HEK293 (cell line): ENCODE data around the gene PALM2AKAP2.

Experiments
- ZNF664 ChIP-seq: fragments of 450-650 bp; formaldehyde crosslinking; IDR thresholded peaks from 2 replicates; pipeline ENCODE4 v1.5.1; 2016; ENCODE audit warnings: missing biosample characterization, missing genetic modification characterization
- TF ChIP-seq, protein P1 (sequence below): fragments of 450-650 bp; IDR thresholded peaks from 2 replicates; pipeline ENCODE4 v1.5.1; 2018; ENCODE audit warnings: missing biosample characterization, mild to moderate bottlenecking, missing genetic modification characterization
- TF ChIP-seq, protein P2 (sequence below): fragments of 450-650 bp; formaldehyde crosslinking; IDR thresholded peaks from 2 replicates; pipeline ENCODE4 v1.5.1; 2016; ENCODE audit warnings: missing biosample characterization, missing genetic modification characterization

DNA sequence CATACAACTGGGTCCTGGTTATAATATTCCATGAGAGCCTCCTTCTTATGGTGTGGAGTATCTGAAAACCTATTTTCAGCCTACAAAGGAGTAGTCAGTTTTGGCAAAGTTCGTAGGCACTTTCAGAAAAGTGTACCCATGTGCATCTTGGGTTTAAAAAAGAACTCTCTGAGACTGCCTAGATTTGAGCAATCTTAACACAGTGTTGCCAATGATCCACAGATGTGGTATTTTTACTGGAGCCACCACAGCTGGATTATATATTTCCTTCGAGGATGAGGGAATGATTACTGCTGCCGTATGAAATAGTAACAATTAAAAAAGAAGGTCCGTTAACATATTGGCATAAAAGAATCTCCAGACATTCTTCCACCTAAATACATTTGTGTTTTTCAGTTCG, 1.1 kb downstream of the PALM2AKAP2 start:
- TF ChIP-seq, protein P1, sequence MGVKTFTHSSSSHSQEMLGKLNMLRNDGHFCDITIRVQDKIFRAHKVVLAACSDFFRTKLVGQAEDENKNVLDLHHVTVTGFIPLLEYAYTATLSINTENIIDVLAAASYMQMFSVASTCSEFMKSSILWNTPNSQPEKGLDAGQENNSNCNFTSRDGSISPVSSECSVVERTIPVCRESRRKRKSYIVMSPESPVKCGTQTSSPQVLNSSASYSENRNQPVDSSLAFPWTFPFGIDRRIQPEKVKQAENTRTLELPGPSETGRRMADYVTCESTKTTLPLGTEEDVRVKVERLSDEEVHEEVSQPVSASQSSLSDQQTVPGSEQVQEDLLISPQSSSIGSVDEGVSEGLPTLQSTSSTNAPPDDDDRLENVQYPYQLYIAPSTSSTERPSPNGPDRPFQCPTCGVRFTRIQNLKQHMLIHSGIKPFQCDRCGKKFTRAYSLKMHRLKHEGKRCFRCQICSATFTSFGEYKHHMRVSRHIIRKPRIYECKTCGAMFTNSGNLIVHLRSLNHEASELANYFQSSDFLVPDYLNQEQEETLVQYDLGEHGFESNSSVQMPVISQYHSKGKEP (tag by site-specific recombination) = no peak
- TF ChIP-seq ZNF664 (tag by site-specific recombination) = no peak
- TF ChIP-seq, protein P2, sequence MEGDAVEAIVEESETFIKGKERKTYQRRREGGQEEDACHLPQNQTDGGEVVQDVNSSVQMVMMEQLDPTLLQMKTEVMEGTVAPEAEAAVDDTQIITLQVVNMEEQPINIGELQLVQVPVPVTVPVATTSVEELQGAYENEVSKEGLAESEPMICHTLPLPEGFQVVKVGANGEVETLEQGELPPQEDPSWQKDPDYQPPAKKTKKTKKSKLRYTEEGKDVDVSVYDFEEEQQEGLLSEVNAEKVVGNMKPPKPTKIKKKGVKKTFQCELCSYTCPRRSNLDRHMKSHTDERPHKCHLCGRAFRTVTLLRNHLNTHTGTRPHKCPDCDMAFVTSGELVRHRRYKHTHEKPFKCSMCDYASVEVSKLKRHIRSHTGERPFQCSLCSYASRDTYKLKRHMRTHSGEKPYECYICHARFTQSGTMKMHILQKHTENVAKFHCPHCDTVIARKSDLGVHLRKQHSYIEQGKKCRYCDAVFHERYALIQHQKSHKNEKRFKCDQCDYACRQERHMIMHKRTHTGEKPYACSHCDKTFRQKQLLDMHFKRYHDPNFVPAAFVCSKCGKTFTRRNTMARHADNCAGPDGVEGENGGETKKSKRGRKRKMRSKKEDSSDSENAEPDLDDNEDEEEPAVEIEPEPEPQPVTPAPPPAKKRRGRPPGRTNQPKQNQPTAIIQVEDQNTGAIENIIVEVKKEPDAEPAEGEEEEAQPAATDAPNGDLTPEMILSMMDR (tag by site-specific recombination) = no peak
